ENCODE data around the gene HSPA1A.

HSPA1A gene

DNA sequence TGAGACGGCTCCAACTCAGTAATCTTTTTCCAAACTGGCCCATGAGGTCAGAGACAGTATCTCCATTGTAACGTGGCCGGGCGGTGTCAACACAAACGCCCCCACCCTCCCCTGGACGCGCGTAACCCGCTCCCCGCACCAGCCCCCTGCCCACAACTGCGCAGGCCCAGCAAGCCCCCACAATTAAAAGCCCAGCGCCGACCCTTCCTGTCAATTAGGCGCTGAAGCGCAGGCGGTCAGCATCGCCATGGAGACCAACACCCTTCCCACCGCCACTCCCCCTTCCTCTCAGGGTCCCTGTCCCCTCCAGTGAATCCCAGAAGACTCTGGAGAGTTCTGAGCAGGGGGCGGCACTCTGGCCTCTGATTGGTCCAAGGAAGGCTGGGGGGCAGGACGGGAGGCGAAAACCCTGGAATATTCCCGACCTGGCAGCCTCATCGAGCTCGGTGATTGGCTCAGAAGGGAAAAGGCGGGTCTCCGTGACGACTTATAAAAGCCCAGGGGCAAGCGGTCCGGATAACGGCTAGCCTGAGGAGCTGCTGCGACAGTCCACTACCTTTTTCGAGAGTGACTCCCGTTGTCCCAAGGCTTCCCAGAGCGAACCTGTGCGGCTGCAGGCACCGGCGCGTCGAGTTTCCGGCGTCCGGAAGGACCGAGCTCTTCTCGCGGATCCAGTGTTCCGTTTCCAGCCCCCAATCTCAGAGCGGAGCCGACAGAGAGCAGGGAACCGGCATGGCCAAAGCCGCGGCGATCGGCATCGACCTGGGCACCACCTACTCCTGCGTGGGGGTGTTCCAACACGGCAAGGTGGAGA, at the start of gene HSPA1A, which contains the start of gene HSPA1L:
Gene HSPA1A, plus strand, starts transcription at position 519 of the 814 bp plus-strand sequence. Its CDS starts 214 bp downstream, at position 733.
Gene HSPA1L, minus strand, starts transcription at position 259 of the 814 bp plus-strand sequence. CDS start 3,311 bp downstream, outside the sequence.
- no peak for DNase-seq (ENCODE audit: low spot score)

DNA sequence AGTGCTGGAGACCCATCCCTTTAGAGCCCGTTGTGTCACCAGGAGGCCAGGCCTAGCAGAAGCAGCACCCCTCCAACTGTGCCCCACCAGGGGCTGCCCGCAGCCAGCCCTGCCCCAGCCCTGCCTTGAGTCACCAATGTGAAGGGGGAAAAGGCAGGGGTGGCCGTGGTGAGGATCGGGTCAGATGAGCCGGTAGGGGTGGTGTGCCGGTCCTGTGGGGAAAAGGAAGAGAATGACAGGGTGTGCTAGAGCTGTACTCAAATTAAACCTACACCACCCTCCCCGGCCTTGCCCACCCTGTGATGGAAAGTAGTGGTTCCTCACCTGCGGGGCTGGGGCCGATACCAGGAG, 49.8 kb upstream of the HSPA1A start:
- DNase-seq (ENCODE audit: low spot score) = no peak

DNA sequence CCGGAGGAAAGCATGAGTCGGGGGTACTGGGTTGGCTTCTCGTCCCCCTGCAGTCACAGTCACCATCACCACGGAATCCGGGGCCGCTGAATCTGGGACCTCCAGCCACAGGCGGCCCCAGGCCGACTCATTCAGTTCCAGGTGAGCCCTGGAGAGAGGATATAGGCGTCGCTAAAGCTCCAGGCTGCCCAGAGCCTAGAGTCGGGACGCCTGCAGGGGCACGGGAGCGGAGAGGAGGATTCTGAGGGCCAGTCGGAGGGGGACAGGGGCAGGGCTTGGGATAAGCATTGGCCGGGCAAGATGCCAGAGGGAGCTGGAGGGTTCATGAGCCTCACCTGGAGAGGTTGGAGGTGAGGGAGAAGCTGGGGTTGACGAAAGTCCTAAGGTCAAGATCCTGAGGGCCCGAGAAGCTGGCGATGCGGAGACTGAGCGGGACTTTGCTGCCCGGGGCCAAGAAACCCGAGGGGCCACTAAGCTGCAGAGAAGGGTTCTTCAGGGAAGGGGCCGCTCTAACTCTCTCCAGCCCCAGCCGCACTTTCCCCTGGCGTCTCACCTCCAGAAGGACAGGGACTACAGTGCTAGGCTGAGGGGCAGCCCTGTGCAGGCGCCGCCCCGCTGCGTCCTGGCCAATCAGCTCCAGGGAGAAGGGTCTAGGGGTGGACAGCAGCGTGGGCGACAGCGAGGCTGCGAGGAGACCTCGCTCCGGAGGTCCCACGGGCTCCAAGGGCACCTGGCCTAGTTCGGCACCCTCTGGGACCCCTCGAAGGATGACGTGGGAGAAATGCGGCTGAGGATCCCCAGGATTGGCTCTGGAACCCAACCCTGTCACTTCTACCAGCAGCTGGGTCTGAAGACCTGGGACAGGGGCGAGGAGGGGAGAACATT, 49.2 kb upstream of the HSPA1A start:
- DNase-seq (ENCODE audit: low spot score) = no peak

DNA sequence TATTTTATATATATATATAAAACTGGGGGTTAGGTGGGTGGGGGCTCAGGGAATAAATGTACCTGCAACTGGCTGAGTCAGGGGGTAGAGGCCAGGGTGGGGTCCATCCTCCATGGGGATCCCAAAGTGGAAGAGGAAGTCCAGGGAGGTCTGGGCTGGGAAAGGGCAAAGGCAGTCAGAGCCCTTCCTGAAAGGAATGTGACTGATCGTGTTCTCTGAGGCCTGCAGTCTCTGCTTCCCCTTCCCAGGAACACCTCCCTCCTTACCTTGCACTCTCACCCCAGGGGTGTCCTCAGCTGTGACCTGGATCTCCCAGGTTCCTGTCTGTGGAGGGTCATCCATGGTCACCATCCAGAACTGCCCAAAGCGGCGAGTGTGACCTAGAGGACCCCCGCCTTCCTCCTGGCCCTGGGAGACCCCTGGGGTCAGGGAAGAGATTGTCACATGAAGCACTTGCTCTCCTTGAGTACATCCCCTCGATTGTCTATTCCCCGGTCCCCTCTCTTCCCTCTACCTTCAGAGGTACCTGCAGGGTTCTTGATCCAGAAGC, 48.2 kb upstream of the HSPA1A start:
- DNase-seq (ENCODE audit: low spot score) = no peak

DNA sequence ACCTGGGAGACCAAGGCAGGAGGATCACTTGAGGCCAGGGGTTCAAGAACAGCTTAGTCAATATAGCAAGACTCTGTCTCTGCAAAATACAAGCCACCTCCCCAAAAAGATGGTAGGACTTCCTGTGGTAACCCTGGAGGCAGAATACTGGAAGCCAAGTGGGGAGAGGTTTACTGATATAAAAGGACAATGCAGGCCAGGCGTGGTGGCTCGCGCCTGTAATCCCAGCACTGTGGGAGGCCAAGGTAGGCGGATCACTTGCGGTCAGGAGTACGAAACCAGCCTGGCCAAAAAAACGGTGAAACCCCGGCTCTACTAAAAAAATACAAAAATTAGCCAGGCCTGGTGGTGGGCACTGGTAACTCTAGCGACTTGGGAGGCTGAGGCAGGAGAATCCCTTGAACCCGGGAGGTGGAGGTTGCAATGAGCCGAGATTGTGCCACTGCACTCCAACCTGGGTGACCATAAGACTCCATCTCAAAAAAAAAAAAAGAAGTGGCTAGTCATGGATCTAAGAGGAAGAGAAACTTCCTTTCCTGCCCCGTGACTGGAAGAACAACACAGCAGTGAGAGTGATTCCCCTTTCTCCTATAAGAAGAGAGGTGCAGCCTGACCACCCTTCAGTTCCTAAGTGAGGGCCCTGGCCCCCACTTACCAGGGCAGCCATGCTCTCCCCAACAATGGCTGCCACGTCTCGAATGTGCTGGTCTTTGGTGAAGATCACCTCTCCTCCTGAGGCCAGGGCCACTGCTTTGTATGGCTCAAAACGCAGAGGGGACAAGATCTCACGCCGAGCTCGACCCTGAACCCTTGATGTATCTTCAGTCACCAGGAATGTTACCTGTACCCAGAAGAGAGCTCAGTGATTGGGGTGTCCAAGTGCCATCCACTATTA, 46.7 kb upstream of the HSPA1A start:
- DNase-seq (ENCODE audit: low spot score) = no peak

DNA sequence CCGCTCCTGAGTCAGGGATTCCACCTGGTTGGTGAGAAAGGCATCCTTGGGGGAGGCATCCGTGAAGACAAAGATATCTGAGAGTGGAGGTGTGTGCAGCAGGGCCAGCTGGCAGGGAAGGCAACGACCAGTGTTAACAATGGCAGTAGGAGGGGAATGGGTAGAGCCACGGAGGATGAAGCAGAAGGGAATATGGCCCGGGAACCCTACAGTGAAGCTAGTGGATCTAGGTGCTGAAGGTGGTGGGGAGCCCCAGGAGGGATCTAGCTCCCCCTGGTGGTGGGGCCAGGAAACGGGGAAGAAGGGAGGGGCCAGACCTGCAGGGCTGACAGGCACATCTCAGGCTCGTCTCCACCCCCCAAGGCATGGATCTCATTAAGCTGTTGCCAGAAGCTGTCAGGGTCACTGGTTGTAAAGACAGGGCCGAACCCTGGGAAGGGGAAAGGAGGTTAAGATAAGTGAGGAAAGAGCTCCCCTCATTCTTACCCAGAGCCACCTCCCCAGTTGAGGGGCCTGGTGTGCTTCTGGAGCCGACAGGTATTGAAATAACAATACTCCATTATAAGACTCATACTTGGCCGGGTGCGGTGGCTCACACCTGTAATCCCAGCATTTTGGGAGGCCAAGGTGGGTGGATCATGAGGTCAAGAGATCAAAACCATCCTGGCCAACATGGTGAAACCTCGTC, 45.5 kb upstream of the HSPA1A start:
- peak; percentile 66 for DNase-seq (ENCODE audit: low spot score)

- DNase-seq (ENCODE audit: low spot score) = no peak
Measured at GRCh38 chr6:31770860-31771259, 44.5 kb upstream of the HSPA1A start.

DNA sequence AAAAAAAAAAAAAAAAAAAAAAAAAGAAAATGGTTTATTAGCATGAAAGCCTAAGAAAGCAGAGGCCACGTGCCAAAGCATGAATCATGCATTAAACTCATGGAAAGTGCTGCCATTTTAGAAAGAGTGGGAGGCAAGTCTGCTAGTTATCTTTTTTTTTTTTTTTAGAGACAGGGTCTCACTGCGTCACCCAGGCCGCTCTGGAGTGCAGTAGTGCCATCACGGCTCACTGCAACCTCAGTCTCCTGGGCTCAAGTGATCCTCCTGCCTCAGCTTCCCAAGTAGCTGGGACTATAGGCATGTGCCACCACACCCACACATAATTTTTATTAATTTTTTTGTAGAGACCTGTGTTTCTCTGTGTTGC, 43.4 kb upstream of the HSPA1A start:
- DNase-seq (ENCODE audit: low spot score) = peak; percentile 46

- no peak for DNase-seq (ENCODE audit: low spot score)
Measured at GRCh38 chr6:31775184-31775583, 40.2 kb upstream of the HSPA1A start.

DNA sequence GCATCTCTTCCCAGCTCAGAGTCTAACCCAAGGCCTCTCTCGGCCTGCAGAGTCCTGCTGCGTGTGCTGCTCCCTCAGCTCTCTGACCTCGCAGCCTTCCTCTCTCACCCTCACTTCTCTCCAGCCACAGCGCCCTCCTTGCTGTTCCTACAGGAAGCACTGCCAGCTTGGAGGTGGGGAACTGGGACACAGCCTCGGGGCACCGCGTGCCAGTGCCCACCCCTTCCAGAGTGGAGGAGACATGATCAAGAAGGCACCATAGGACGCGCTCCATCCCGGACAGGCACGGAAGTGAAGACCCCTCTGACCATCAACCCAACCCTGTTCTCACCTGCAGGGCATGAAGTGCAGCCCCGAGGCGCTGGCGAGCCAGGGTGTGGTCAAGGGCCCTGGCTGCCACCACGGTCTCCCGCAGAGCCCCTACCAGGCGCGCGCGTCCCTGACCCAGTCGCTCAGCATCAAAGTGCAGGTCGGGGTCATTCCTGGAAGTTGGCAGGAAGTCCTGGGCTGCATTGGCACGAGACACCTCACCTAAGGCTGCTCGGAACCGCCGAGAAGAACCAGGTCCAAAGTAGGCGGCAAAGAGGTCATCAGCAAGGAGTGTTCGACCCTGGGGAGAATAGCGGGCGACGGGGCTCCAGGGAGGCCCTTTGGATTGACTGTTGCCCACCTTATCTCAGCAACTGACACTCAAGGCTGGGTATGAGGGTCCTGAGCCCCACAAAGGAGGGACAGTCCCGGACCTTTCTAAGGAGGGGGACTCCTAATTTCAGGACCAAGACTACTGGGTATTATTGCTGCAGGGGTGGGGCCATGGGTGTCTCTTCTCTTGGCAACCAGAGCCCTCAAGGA, 39.5 kb upstream of the HSPA1A start:
- no peak for DNase-seq (ENCODE audit: low spot score)

- no peak for DNase-seq (ENCODE audit: low spot score)
Measured at GRCh38 chr6:31776485-31776988, 38.8 kb upstream of the HSPA1A start.

- peak; percentile 67 for DNase-seq (ENCODE audit: low spot score)
Measured at GRCh38 chr6:31776989-31777666, 38.2 kb upstream of the HSPA1A start, which contains the start of gene VWA7. Gene VWA7, minus strand, starts transcription at chr6:31777328. Its CDS starts 549 bp downstream, at chr6:31776779.

- no peak for DNase-seq (ENCODE audit: low spot score)
Measured at GRCh38 chr6:31777667-31778050, 37.7 kb upstream of the HSPA1A start.

- DNase-seq (ENCODE audit: low spot score) = no peak
Measured at GRCh38 chr6:31778193-31778592, 37.1 kb upstream of the HSPA1A start.

GRCh38 chr6:31778999-31779885, 36.1 kb upstream of the HSPA1A start:
- DNase-seq (ENCODE audit: low spot score) = no peak

DNA sequence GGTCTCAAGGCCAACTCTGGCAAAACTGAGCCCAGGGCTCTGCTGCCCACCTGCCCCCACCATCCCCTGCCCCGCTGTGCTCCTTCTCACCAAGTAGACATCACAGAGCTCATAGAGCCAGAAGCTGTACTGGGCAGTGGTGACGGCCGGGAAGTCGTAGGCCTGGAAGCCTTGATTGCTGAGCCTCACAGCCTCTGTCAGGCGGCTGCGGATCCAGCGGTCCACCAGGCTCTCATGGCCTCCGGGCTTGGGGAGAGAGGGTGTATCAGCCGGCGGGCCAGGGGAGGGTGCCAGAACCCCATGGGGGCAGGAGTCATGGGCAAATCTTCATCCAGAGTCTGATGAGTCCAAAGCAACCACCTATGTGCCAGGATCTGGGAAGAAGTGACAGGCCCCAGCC, 35.4 kb upstream of the HSPA1A start:
- DNase-seq (ENCODE audit: low spot score) = no peak

DNA sequence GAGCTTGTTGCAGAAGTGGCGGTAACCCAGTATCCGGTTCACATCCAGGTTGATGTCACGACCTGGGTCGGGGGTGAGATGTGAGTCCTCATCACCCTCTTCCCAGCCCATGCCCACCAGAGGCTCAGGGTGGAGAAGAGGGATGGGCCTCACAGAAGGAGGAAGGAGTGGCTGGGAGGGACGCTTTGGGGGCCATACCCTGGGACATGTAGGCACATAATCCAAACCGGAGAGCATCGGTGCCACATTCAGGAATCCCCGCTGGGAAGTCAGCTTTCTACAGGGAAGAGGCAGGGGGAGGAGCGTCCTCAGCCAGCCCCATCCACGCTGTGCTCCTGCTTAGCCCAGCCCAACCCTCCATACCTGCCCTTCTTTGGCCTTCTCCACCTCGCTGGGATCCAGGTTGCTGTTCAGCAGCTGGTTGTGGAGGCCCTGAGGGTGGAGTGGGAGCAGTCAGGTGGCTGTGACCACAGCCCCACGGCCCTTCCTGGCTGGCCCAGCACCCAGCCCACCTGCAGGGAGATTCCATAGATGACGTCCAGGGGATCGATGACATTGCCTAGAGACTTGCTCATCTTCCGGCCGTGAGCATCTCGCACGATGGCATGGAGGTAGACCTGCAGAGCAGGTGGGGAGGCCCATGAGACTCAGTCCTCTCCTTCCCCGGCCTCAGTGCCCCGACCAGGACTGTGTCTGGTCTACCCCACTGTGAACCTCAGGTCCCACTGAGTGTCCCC, 34.7 kb upstream of the HSPA1A start:
- no peak for DNase-seq (ENCODE audit: low spot score)

Measured in RKO (cell line).